ENCODE results near the gene G0S2.

The G0S2 gene

GRCh38 chr1:209721323-209721722 lies 46.1 kb downstream of the G0S2 start:
- no peak for DNase-seq

DNA sequence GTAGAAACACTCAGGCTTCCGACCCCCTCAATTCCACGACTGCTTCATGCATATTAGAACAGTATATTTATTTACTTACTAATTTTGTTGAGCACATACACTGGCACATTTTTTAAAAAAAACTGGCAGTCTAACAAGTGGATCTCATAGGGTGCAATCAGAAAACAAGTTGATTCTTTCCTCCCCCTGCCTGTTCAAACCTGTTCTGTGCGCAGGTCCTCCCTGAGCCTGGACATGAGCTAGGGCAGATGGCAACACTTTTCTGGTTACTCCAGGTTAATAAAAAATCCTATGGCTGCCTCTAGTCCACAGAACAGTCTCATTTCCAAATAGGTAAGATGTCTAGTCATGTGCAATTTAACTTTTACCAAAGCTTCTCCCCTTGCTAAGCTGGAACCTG lies 48.1 kb downstream of the G0S2 start:
- DNase-seq: no peak

DNA sequence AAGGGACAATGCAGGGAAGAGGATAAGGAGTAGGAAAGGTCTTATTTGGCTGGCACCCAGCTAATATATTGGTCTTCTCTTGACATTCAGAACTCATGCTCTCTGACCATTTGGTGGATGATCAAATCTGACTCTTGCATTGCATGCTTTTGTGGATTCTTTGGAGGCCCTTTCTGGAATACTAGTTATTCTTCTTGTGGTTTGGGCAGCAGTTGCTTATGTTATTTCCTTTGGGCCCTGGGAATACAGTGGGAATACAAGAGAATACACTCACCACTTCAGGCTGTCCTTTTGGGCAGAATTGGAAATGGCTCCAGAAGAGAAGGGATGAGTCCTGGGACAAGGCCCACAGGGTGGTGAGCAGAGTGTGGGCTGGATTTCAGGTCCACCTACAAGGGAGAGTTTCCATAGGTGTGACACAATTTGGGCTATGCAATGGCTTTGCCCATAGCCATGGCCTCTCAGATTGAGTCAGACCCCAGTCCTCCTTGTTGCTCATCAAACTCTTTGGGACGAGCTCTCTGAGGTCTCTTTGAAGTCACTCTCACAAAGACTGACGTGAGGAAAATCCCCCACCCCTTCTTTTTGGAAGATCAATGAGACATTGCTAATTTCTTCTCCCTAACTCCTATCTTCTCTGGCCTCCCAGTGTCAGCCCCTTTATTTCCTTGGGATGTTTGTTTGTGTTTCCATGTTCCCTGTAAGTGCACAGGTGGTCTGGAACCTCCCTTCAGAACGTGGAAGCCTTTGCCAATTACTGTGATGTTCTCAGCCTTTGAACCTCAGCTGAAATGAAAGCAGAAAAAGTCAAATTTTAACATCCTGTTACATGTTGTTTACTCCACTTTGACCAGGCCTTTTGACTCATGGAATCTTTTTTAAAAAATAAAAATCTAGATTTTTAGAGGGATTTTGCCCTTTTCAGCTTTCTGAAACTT lies 48.8 kb downstream of the G0S2 start:
- no peak for DNase-seq
